Measurements from ENCODE around the gene CLCN5. TPM values are rescaled to one million over a fixed set of nuclear protein-coding genes. Genes with fewer than 3 reads are reported as not detected.

Gene CLCN5
- total RNA-seq, 1 experiment from 2014 or later: 10.7 TPM

DNA sequence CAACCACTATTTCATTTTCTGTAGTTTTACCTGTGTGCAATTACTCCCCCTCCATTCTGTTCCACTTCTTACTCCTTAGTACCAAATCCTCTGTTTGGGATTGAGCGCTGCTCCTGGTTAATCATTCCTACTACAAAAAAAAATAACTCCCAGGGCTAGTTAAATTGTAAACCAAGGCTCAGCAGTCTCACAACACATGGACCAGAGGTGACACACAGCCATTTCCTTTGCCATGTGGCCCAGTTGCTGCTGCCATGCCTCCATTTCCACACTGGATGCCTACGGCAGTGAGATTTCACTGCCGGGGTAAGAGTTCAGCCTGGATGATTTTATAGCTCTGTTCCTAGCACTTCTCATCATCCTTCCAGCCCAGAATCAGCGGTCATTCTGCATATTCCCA is 171.2 kb downstream of the CLCN5 start:
- ATAC-seq (no peak), DNase-seq (ENCODE audit: low spot score) (no peak)
- H3K36me3 Mint-ChIP-seq: peaks cover 5% of the 10 kb centered on the region; the same call in 1 of the 2 replicates
- ChIA-PET POLR2A (no interaction called here), CTCF (no interaction called here)
- TF ChIP-seq RORB (CRISPR knock-in tag; IDR thresholded peaks at IDR 0.05) (no peak), ZBTB21 (CRISPR knock-in tag; IDR thresholded peaks at IDR 0.05; ENCODE audit: borderline replicate concordance) (no peak), ZNF263 (CRISPR knock-in tag; IDR thresholded peaks at IDR 0.05; ENCODE audit: low read depth) (no peak), TEAD4 (CRISPR knock-in tag; IDR thresholded peaks at IDR 0.05) (no peak), ERG (CRISPR knock-in tag; IDR thresholded peaks at IDR 0.05) (no peak), SMAD4 (CRISPR knock-in tag; IDR thresholded peaks at IDR 0.05) (no peak), JUN (CRISPR knock-in tag; IDR thresholded peaks at IDR 0.05) (no peak), CDX4 (CRISPR knock-in tag; IDR thresholded peaks at IDR 0.05; ENCODE audit: borderline replicate concordance) (no peak), NFYB (CRISPR knock-in tag; conservative IDR thresholded peaks at IDR 0.05; ENCODE audit: low read depth) (no peak), TCF7 (CRISPR knock-in tag; IDR thresholded peaks at IDR 0.05; ENCODE audit: low read depth) (no peak), ZSCAN18 (CRISPR knock-in tag; IDR thresholded peaks at IDR 0.05) (no peak), IRF2 (CRISPR knock-in tag; IDR thresholded peaks at IDR 0.05; ENCODE audit: borderline replicate concordance, low read depth) (no peak), GRHL2 (CRISPR knock-in tag; IDR thresholded peaks at IDR 0.05; ENCODE audit: insufficient replicate concordance, severe bottlenecking) (no peak), USF2 (CRISPR knock-in tag; IDR thresholded peaks at IDR 0.05) (no peak), PREB (CRISPR knock-in tag; IDR thresholded peaks at IDR 0.05; ENCODE audit: borderline replicate concordance) (no peak), TEAD1 (CRISPR knock-in tag; IDR thresholded peaks at IDR 0.05) (no peak), ATF6 (CRISPR knock-in tag; IDR thresholded peaks at IDR 0.05) (no peak)
- TF ChIP-seq, protein P1, sequence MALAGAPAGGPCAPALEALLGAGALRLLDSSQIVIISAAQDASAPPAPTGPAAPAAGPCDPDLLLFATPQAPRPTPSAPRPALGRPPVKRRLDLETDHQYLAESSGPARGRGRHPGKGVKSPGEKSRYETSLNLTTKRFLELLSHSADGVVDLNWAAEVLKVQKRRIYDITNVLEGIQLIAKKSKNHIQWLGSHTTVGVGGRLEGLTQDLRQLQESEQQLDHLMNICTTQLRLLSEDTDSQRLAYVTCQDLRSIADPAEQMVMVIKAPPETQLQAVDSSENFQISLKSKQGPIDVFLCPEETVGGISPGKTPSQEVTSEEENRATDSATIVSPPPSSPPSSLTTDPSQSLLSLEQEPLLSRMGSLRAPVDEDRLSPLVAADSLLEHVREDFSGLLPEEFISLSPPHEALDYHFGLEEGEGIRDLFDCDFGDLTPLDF (CRISPR knock-in tag; IDR thresholded peaks at IDR 0.05): no peak
- TF ChIP-seq, protein P2, sequence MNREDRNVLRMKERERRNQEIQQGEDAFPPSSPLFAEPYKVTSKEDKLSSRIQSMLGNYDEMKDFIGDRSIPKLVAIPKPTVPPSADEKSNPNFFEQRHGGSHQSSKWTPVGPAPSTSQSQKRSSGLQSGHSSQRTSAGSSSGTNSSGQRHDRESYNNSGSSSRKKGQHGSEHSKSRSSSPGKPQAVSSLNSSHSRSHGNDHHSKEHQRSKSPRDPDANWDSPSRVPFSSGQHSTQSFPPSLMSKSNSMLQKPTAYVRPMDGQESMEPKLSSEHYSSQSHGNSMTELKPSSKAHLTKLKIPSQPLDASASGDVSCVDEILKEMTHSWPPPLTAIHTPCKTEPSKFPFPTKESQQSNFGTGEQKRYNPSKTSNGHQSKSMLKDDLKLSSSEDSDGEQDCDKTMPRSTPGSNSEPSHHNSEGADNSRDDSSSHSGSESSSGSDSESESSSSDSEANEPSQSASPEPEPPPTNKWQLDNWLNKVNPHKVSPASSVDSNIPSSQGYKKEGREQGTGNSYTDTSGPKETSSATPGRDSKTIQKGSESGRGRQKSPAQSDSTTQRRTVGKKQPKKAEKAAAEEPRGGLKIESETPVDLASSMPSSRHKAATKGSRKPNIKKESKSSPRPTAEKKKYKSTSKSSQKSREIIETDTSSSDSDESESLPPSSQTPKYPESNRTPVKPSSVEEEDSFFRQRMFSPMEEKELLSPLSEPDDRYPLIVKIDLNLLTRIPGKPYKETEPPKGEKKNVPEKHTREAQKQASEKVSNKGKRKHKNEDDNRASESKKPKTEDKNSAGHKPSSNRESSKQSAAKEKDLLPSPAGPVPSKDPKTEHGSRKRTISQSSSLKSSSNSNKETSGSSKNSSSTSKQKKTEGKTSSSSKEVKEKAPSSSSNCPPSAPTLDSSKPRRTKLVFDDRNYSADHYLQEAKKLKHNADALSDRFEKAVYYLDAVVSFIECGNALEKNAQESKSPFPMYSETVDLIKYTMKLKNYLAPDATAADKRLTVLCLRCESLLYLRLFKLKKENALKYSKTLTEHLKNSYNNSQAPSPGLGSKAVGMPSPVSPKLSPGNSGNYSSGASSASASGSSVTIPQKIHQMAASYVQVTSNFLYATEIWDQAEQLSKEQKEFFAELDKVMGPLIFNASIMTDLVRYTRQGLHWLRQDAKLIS (CRISPR knock-in tag; IDR thresholded peaks at IDR 0.05; ENCODE audit: borderline replicate concordance): no peak
- TF ChIP-seq, protein P3, sequence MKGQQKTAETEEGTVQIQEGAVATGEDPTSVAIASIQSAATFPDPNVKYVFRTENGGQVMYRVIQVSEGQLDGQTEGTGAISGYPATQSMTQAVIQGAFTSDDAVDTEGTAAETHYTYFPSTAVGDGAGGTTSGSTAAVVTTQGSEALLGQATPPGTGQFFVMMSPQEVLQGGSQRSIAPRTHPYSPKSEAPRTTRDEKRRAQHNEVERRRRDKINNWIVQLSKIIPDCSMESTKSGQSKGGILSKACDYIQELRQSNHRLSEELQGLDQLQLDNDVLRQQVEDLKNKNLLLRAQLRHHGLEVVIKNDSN (CRISPR knock-in tag; IDR thresholded peaks at IDR 0.05): no peak
- no peaks in the 10 kb centered on the region for H3K27me3 Mint-ChIP-seq (ENCODE audit: low read depth)
- H3K27ac Mint-ChIP-seq: no peak overlapping the region
- no peak overlapping the region for H3K4me3 Mint-ChIP-seq
- H3K9me3 Mint-ChIP-seq: no peaks in the 10 kb centered on the region
- no peaks in the 10 kb centered on the region for H3K4me1 Mint-ChIP-seq
